Skeletal muscle satellite cell (primary cell): ENCODE data around the gene SPEG.
A peak's percentile ranks its signal among the peaks of the same experiment; 100 is the strongest.

Experiments used
- H3K27me3 ChIP-seq: 2 replicates; pipeline ENCODE4 v1.7.0; 2013; ENCODE audit warnings: low read length; ENCODE audit not compliant: control insufficient read depth, insufficient read depth
- H3K36me3 ChIP-seq: 2 replicates; pipeline ENCODE4 v1.7.0; 2013; ENCODE audit warnings: mild to moderate bottlenecking, control low read depth, low read length; ENCODE audit not compliant: insufficient read depth
- H3K4me1 ChIP-seq: 2 replicates; pipeline ENCODE4 v1.7.0; 2013; ENCODE audit warnings: low read length; ENCODE audit not compliant: control insufficient read depth, insufficient read depth
- H3K4me2 ChIP-seq: 2 replicates; pipeline ENCODE4 v1.7.0; 2013; ENCODE audit warnings: mild to moderate bottlenecking, low read length
- H3K4me3 ChIP-seq: 2 replicates; pipeline ENCODE4 v1.7.0; 2013; ENCODE audit warnings: low read length
- H3K9ac ChIP-seq: 2 replicates; pipeline ENCODE4 v1.7.0; 2013; ENCODE audit warnings: mild to moderate bottlenecking, low read depth, low read length, moderate library complexity
- H3K9me3 ChIP-seq: replicated peaks from 2 replicates; pipeline ENCODE4 v1.7.0; 2013; ENCODE audit warnings: mild to moderate bottlenecking, control low read depth, low read length

SPEG gene

GRCh38 chr2:219448099-219448775 lies 13.6 kb downstream of the SPEG start:
- peaks cover 42% of the 10 kb centered on the region for H3K4me1 ChIP-seq
- H3K36me3 ChIP-seq: peaks cover 13% of the 10 kb centered on the region

GRCh38 chr2:219448776-219449341 lies 14.2 kb downstream of the SPEG start:
- Histone ChIP-seq H3K36me3 (peaks cover 13% of the 10 kb centered on the region), H3K4me2 (no peak overlapping the region), H3K4me3 (no peak overlapping the region), H3K9me3 (no peaks in the 10 kb centered on the region), H3K4me1 (peaks cover 48% of the 10 kb centered on the region), H3K9ac (no peak overlapping the region), H3K27me3 (no peaks in the 10 kb centered on the region)

More at GRCh38 chr2:219448099-219448775, 13.6 kb downstream of the SPEG start:
- Histone ChIP-seq H3K9ac (no peak overlapping the region), H3K9me3 (no peaks in the 10 kb centered on the region), H3K4me2 (no peak overlapping the region), H3K27me3 (no peaks in the 10 kb centered on the region), H3K4me3 (no peak overlapping the region)

GRCh38 chr2:219449609-219450008 lies 15.0 kb downstream of the SPEG start:
- Histone ChIP-seq H3K36me3 (peaks cover 13% of the 10 kb centered on the region), H3K27me3 (no peaks in the 10 kb centered on the region), H3K4me3 (no peak overlapping the region), H3K9ac (no peak overlapping the region), H3K4me1 (peaks cover 55% of the 10 kb centered on the region), H3K9me3 (no peaks in the 10 kb centered on the region), H3K4me2 (no peak overlapping the region)

- H3K27me3 ChIP-seq: no peaks in the 10 kb centered on the region
- no peak overlapping the region for H3K4me3 ChIP-seq
- peak overlapping the region; percentile 47 for H3K9ac ChIP-seq
- H3K4me2 ChIP-seq: peak overlapping the region; percentile 74
- H3K36me3 ChIP-seq: peaks cover 13% of the 10 kb centered on the region
- H3K4me1 ChIP-seq: peaks cover 44% of the 10 kb centered on the region
- H3K9me3 ChIP-seq: no peaks in the 10 kb centered on the region
Observed at GRCh38 chr2:219451661-219452360, 17.2 kb downstream of the SPEG start.

- Histone ChIP-seq H3K4me1 (peaks cover 40% of the 10 kb centered on the region), H3K4me2 (peak overlapping the region; percentile 74), H3K27me3 (no peaks in the 10 kb centered on the region), H3K9me3 (no peaks in the 10 kb centered on the region), H3K9ac (peak overlapping the region; percentile 69), H3K4me3 (peak overlapping the region; percentile 38), H3K36me3 (peaks cover 13% of the 10 kb centered on the region)
Observed at GRCh38 chr2:219452361-219453317, 18.0 kb downstream of the SPEG start.

- Histone ChIP-seq H3K9ac (peak overlapping the region; percentile 69), H3K36me3 (peaks cover 13% of the 10 kb centered on the region), H3K4me1 (peaks cover 40% of the 10 kb centered on the region)
Observed at GRCh38 chr2:219453671-219454590, 19.3 kb downstream of the SPEG start.

GRCh38 chr2:219455581-219455980 lies 20.9 kb downstream of the SPEG start:
- Histone ChIP-seq H3K4me1 (peaks cover 47% of the 10 kb centered on the region), H3K27me3 (no peaks in the 10 kb centered on the region), H3K36me3 (peaks cover 4% of the 10 kb centered on the region), H3K4me3 (no peak overlapping the region), H3K4me2 (no peak overlapping the region), H3K9me3 (no peaks in the 10 kb centered on the region), H3K9ac (no peak overlapping the region)

More at GRCh38 chr2:219453671-219454590, 19.3 kb downstream of the SPEG start:
- Histone ChIP-seq H3K4me3 (peak overlapping the region; percentile 38), H3K4me2 (peak overlapping the region; percentile 74), H3K27me3 (no peaks in the 10 kb centered on the region), H3K9me3 (no peaks in the 10 kb centered on the region)

GRCh38 chr2:219457784-219458369 lies 23.2 kb downstream of the SPEG start:
- H3K4me1 ChIP-seq: peaks cover 37% of the 10 kb centered on the region
- H3K9ac ChIP-seq: no peak overlapping the region
- H3K27me3 ChIP-seq: no peaks in the 10 kb centered on the region
- no peak overlapping the region for H3K4me3 ChIP-seq
- peaks cover 5% of the 10 kb centered on the region for H3K36me3 ChIP-seq
- H3K4me2 ChIP-seq: no peak overlapping the region
- H3K9me3 ChIP-seq: no peaks in the 10 kb centered on the region

GRCh38 chr2:219458996-219459395 lies 24.4 kb downstream of the SPEG start:
- no peak overlapping the region for H3K4me2 ChIP-seq
- H3K27me3 ChIP-seq: no peaks in the 10 kb centered on the region
- no peak overlapping the region for H3K4me3 ChIP-seq
- no peak overlapping the region for H3K9ac ChIP-seq
- peaks cover 26% of the 10 kb centered on the region for H3K4me1 ChIP-seq
- no peaks in the 10 kb centered on the region for H3K9me3 ChIP-seq
- H3K36me3 ChIP-seq: peaks cover 5% of the 10 kb centered on the region
